ENCODE measurements around the gene ENTPD7. TPM values are rescaled to one million over a fixed set of nuclear protein-coding genes. Genes with fewer than 3 reads are reported as not detected.

ENTPD7 gene
- total and polyA plus RNA-seq, 9 of the 15 experiments (the other 6 are each of a cell fraction or from before 2014, with no cell fraction given) = 1.4 to 13.9 (median 8.5) TPM

DNA sequence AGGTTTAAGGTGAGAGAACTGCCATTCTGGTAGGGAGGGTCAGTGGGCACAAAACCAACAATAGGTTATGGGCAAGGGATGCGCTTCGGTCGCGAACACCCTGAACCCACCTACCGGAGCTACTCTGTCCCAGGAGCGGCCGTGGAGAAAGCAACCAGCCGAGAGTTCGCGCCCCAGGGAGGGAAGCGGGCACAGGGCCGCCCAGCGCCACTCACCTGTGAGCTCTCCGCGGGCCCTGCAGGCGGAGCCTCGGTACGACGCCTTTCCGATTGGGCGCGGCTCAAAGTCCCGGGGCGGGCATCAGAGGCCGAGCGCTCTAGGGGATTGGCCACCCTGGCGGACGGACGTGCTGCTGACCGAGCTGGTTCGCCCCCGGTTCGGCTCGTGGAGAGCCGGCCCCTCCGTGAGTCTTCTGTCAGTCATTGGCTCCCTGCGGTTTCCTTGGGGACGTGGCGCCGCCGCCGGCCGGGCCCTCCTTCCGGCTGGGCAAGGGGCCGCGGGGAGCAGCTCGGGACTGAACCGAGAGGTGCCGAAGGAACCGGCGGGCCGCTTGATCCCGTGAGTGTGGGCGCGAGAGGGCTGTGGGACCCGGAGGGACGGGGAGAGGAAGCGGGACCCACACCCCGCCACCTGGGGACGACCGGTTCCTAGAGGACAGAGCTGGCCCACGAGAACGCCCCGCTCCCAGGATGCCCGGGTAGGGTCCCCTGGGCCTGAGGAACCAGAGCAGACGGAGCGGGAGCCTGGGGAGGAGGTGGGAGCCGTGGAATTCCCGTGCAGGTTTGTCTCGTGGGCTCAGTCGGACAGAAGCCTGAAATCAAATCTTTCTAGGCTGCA is at the start of gene ENTPD7 (continued):
- TF ChIP-seq NR4A1 (CRISPR knock-in tag; IDR thresholded peaks at IDR 0.05) (no peak), NR4A1 (tag; IDR thresholded peaks at IDR 0.05) (no peak), ZNF76 (CRISPR knock-in tag; IDR thresholded peaks at IDR 0.05; ENCODE audit: borderline replicate concordance) (no peak), ARID1B (IDR thresholded peaks at IDR 0.05) (no peak; the same call in 1 of the 2 replicates), CBX3 (IDR thresholded peaks at IDR 0.05; ENCODE audit: borderline replicate concordance in 1 of 2, low read length in 2 of 2) (no peak), NFIC (IDR thresholded peaks at IDR 0.05) (no peak), HMGN3 (IDR thresholded peaks at IDR 0.05; ENCODE audit: borderline replicate concordance, extremely low read depth, insufficient read length, low read depth, low read length) (peak; percentile 35), HDAC1 (IDR thresholded peaks at IDR 0.05) (peak in 1 of 2 experiments; percentile 69; a peak in 2 of 4 replicates), CREB1 (IDR thresholded peaks at IDR 0.05) (0 out of 2 replicates have a peak, but pooled peaks have one; percentile 23), CREB1 (CRISPR knock-in tag; IDR thresholded peaks at IDR 0.05) (no peak), DACH1 (IDR thresholded peaks at IDR 0.05; ENCODE audit: partially characterized antibody) (no peak), ZEB2 (IDR thresholded peaks at IDR 0.05) (no peak), ZBTB8A (IDR thresholded peaks at IDR 0.05; ENCODE audit: partially characterized antibody) (no peak), NFE2 (IDR thresholded peaks at IDR 0.05; ENCODE audit: low read depth) (no peak), ZNF507 (tag; conservative IDR thresholded peaks at IDR 0.05) (no peak), TARDBP (IDR thresholded peaks at IDR 0.05) (no peak), SIX5 (IDR thresholded peaks at IDR 0.05; ENCODE audit: borderline replicate concordance in 1 of 2, insufficient read depth in 1 of 2, low read depth in 1 of 2, low read length in 2 of 2) (no peak), ZNF253 (CRISPR knock-in tag; conservative IDR thresholded peaks at IDR 0.05) (no peak), MCM5 (IDR thresholded peaks at IDR 0.05; ENCODE audit: low read depth) (no peak)
- TF ChIP-seq, protein P1, sequence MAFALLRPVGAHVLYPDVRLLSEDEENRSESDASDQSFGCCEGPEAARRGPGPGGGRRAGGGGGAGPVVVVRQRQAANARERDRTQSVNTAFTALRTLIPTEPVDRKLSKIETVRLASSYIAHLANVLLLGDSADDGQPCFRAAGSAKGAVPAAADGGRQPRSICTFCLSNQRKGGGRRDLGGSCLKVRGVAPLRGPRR (CRISPR knock-in tag; IDR thresholded peaks at IDR 0.05) = no peak
- TF ChIP-seq, protein P2, sequence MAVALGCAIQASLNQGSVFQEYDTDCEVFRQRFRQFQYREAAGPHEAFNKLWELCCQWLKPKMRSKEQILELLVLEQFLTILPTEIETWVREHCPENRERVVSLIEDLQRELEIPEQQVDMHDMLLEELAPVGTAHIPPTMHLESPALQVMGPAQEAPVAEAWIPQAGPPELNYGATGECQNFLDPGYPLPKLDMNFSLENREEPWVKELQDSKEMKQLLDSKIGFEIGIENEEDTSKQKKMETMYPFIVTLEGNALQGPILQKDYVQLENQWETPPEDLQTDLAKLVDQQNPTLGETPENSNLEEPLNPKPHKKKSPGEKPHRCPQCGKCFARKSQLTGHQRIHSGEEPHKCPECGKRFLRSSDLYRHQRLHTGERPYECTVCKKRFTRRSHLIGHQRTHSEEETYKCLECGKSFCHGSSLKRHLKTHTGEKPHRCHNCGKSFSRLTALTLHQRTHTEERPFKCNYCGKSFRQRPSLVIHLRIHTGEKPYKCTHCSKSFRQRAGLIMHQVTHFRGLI (CRISPR knock-in tag; IDR thresholded peaks at IDR 0.05) = no peak
- TF ChIP-seq, protein P3, sequence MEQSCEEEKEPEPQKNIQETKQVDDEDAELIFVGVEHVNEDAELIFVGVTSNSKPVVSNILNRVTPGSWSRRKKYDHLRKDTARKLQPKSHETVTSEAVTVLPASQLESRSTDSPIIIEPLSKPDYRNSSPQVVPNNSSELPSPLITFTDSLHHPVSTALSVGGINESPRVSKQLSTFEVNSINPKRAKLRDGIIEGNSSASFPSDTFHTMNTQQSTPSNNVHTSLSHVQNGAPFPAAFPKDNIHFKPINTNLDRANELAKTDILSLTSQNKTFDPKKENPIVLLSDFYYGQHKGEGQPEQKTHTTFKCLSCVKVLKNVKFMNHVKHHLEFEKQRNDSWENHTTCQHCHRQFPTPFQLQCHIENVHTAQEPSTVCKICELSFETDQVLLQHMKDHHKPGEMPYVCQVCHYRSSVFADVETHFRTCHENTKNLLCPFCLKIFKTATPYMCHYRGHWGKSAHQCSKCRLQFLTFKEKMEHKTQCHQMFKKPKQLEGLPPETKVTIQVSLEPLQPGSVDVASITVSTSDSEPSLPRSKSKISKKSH (CRISPR knock-in tag; IDR thresholded peaks at IDR 0.05) = no peak
- TF ChIP-seq, protein P4, sequence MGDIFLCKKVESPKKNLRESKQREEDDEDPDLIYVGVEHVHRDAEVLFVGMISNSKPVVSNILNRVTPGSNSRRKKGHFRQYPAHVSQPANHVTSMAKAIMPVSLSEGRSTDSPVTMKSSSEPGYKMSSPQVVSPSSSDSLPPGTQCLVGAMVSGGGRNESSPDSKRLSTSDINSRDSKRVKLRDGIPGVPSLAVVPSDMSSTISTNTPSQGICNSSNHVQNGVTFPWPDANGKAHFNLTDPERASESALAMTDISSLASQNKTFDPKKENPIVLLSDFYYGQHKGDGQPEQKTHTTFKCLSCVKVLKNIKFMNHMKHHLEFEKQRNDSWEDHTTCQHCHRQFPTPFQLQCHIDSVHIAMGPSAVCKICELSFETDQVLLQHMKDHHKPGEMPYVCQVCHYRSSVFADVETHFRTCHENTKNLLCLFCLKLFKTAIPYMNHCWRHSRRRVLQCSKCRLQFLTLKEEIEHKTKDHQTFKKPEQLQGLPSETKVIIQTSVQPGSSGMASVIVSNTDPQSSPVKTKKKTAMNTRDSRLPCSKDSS (IDR thresholded peaks at IDR 0.05; ENCODE audit: low read depth, partially characterized antibody) = no peak
